Thoracic aorta (tissue), 2 donors: ENCODE data around the gene RBM47. TPM values are rescaled to one million over a fixed set of nuclear protein-coding genes. Genes with fewer than 3 reads are reported as not detected.
"Not testable (repeated sequence)": the region's sequence is repeated elsewhere in the genome, so short reads cannot be mapped to it uniquely, and the experiment has no call there.

Source experiments
- ATAC-seq: fragments of 150-250 bp; one replicate; pipeline ENCODE4 v1.8.0; 2017; ENCODE audit warnings: low read depth; ENCODE audit not compliant: insufficient number of reproducible peaks, low FRiP score
- DNase-seq: peaks from one replicate; pipeline ENCODE4 v3.0.0-alpha.2; 2020; ENCODE audit warnings: low spot score
- H3K27ac ChIP-seq, 2 donors: fragments of 200-600 bp; sonication (generic); 1 replicate in 1 of 2; 2 replicates in 1 of 2; pipeline ENCODE4 v1.5.1; 2016; ENCODE audit warnings: mild to moderate bottlenecking in 2 of 2, moderate library complexity in 2 of 2
- H3K27me3 ChIP-seq: fragments of 200-600 bp; sonication (generic); replicated peaks from 2 replicates; pipeline ENCODE4 v1.6.0; 2016; ENCODE audit warnings: mild to moderate bottlenecking; ENCODE audit not compliant: insufficient read depth
- H3K36me3 ChIP-seq: fragments of 200-600 bp; sonication (generic); one replicate; pipeline ENCODE4 v1.5.1; 2016
- H3K4me1 ChIP-seq, 2 donors: fragments of 200-600 bp; sonication (generic); 1 replicate in 1 of 2; 2 replicates in 1 of 2; pipeline versions ENCODE4 v1.5.1 to v1.6.0; 2016; ENCODE audit warnings: low read depth in 2 of 2, mild to moderate bottlenecking in 1 of 2; ENCODE audit not compliant: control insufficient read depth in 1 of 2
- H3K4me3 ChIP-seq: fragments of 200-600 bp; sonication (generic); 2 replicates; pipeline ENCODE4 v1.5.1; 2016; ENCODE audit warnings: mild to moderate bottlenecking
- H3K9me3 ChIP-seq: fragments of 200-600 bp; sonication (generic); 2 replicates; pipeline ENCODE4 v1.5.1; 2016
- CTCF ChIP-seq: fragments of 200-600 bp; sonication (generic); IDR thresholded peaks from one replicate; pipeline ENCODE4 v1.5.1; 2019; ENCODE audit warnings: antibody characterized with exemption
- total RNA-seq, 2 donors: library from RNA; depleted of rRNA; stranded (reverse); fragments of >200 nt; gene quantifications; one replicate each; pipeline versions ENCODE4 v1.1.0 to v1.2.3, GENCODE V29; 2016

Gene RBM47
- total RNA-seq, 2 donors from 2014 or later = 31.5 to 56.7 TPM

GRCh38 chr4:40559585-40560465, 69.8 kb downstream of the RBM47 start:
- peaks cover 0 to 9% of the 10 kb centered on the region in 2 donors for H3K4me1 ChIP-seq
- H3K27me3 ChIP-seq = no peaks in the 10 kb centered on the region
- ATAC-seq (no peak), DNase-seq (no peak)
- H3K36me3 ChIP-seq = no peaks in the 10 kb centered on the region
- no peak overlapping the region for H3K4me3 ChIP-seq
- no peaks in the 10 kb centered on the region for H3K9me3 ChIP-seq
- peak overlapping the region in 1 of 2 donors; percentile 3 for H3K27ac ChIP-seq
- no peak for TF ChIP-seq CTCF

- no peak for DNase-seq
- Histone ChIP-seq H3K36me3 (no peaks in the 10 kb centered on the region), H3K27ac (no peak overlapping the region), H3K4me1 (peaks cover 0 to 9% of the 10 kb centered on the region in 2 donors), H3K4me3 (no peak overlapping the region), H3K27me3 (no peaks in the 10 kb centered on the region), H3K9me3 (no peaks in the 10 kb centered on the region)
- no peak for ATAC-seq
- TF ChIP-seq CTCF = no peak
Measured at GRCh38 chr4:40557736-40558135, 71.9 kb downstream of the RBM47 start.

GRCh38 chr4:40555176-40555900, 74.3 kb downstream of the RBM47 start:
- TF ChIP-seq CTCF = no peak
- no peak overlapping the region for H3K4me3 ChIP-seq
- H3K27ac ChIP-seq = peak overlapping the region in 1 of 2 donors; percentile 42
- no peaks in the 10 kb centered on the region for H3K9me3 ChIP-seq
- H3K36me3 ChIP-seq = no peaks in the 10 kb centered on the region
- H3K4me1 ChIP-seq = peaks cover 0 to 9% of the 10 kb centered on the region in 2 donors
- ATAC-seq (no peak), DNase-seq (no peak)
- no peaks in the 10 kb centered on the region for H3K27me3 ChIP-seq

GRCh38 chr4:40554641-40555040, 75.0 kb downstream of the RBM47 start:
- H3K4me1 ChIP-seq, H3K36me3 ChIP-seq, ATAC-seq, H3K9me3 ChIP-seq, H3K27me3 ChIP-seq, H3K4me3 ChIP-seq, DNase-seq: not testable (repeated sequence)
- H3K27ac ChIP-seq = peak overlapping the region in 1 of 2 donors; percentile 42

- Histone ChIP-seq H3K4me1 (no peaks in the 10 kb centered on the region), H3K27me3 (no peaks in the 10 kb centered on the region), H3K9me3 (no peaks in the 10 kb centered on the region), H3K4me3 (no peak overlapping the region), H3K27ac (peak overlapping the region in 1 of 2 donors; percentile 42), H3K36me3 (no peaks in the 10 kb centered on the region)
- TF ChIP-seq CTCF = no peak
- DNase-seq = no peak
- no peak for ATAC-seq
Measured at GRCh38 chr4:40553995-40554394, 75.7 kb downstream of the RBM47 start.
